GM12892 (cell line): ENCODE measurements around the gene ALK.

ENCODE experiments used
- POLR2A ChIP-seq: IDR thresholded peaks from 2 replicates; pipeline ENCODE4 v1.6.1; 2011; ENCODE audit warnings: low read depth, low read length, control low read depth
- POLR2AphosphoS5 ChIP-seq: IDR thresholded peaks from 2 replicates; pipeline ENCODE4 v1.6.1; 2011; ENCODE audit warnings: low read depth, low read length, control low read depth
- TAF1 ChIP-seq: IDR thresholded peaks from 2 replicates; pipeline ENCODE4 v1.6.1; 2011; ENCODE audit warnings: low read depth, mild to moderate bottlenecking, control low read depth, low read length, borderline replicate concordance

- TF ChIP-seq POLR2AphosphoS5 = no peak
- no peak for TF ChIP-seq TAF1
- TF ChIP-seq POLR2A = no peak
Observed at GRCh38 chr2:29952973-29953372, 31.6 kb upstream of the ALK start.
